Measurements from ENCODE around the gene PAXIP1. TPM values are rescaled to one million over a fixed set of nuclear protein-coding genes. Genes with fewer than 3 reads are reported as not detected.

The PAXIP1 gene
- total RNA-seq, 2 donors from 2014 or later, result 4.4 to 8.6 TPM

- Histone ChIP-seq H3K27me3 (no peaks in the 10 kb centered on the region), H3K4me1 (no peaks in the 10 kb centered on the region), H3K27ac (no peak overlapping the region), H3K36me3 (replicated peaks in 1 of 2; ENCODE audit: insufficient read depth in 1 of 2, low read depth in 2 of 2) (peaks cover 4 to 5% of the 10 kb centered on the region in 2 donors), H3K4me3 (no peak overlapping the region), H3K9me3 (no peaks in the 10 kb centered on the region)
- ATAC-seq, result no peak
- intact Hi-C loops (cut with DNase I), result no loop called here
- no peak for DNase-seq
- TF ChIP-seq CTCF (IDR thresholded peaks at IDR 0.05) (no peak), POLR2A (IDR thresholded peaks at IDR 0.05) (no peak)
- WGBS, 2 donors, result 62 to 64% methylated on average over 3 of the region's 3 CpGs
Measured at GRCh38 chr7:154990964-154991540, 11.9 kb downstream of the PAXIP1 start.

- intact Hi-C loops (cut with DNase I), result no loop called here
- DNase-seq, result no peak
Measured at GRCh38 chr7:154987571-154987970, 15.4 kb downstream of the PAXIP1 start.

GRCh38 chr7:154986200-154986945, 16.6 kb downstream of the PAXIP1 start:
- Histone ChIP-seq H3K4me1 (no peaks in the 10 kb centered on the region), H3K27ac (no peak overlapping the region), H3K27me3 (no peaks in the 10 kb centered on the region), H3K9me3 (no peaks in the 10 kb centered on the region), H3K36me3 (replicated peaks in 1 of 2; ENCODE audit: insufficient read depth in 1 of 2, low read depth in 2 of 2) (peaks cover 0 to 4% of the 10 kb centered on the region in 2 donors), H3K4me3 (no peak overlapping the region)
- DNase-seq (no peak), ATAC-seq (no peak)
- intact Hi-C loops (cut with DNase I), result no loop called here
- WGBS, 2 donors, result 91 to 96% methylated on average over 6 of the region's 6 CpGs
- TF ChIP-seq POLR2A (IDR thresholded peaks at IDR 0.05) (no peak), CTCF (IDR thresholded peaks at IDR 0.05) (no peak)

More at GRCh38 chr7:154987571-154987970, 15.4 kb downstream of the PAXIP1 start:
- no peak overlapping the region for H3K27ac ChIP-seq
- no peaks in the 10 kb centered on the region for H3K27me3 ChIP-seq
- H3K4me3 ChIP-seq, result no peak overlapping the region
- no peak for TF ChIP-seq POLR2A (IDR thresholded peaks at IDR 0.05)
- no peak for TF ChIP-seq CTCF (IDR thresholded peaks at IDR 0.05)
- no peak for ATAC-seq
- no peaks in the 10 kb centered on the region for H3K4me1 ChIP-seq
- no peaks in the 10 kb centered on the region for H3K9me3 ChIP-seq
- 56 to 64% methylated on average over 3 of the region's 3 CpGs for WGBS, 2 donors
- H3K36me3 ChIP-seq (replicated peaks in 1 of 2; ENCODE audit: insufficient read depth in 1 of 2, low read depth in 2 of 2), result peaks cover 0 to 4% of the 10 kb centered on the region in 2 donors

GRCh38 chr7:154985230-154985629, 17.7 kb downstream of the PAXIP1 start:
- Histone ChIP-seq H3K4me3 (no peak overlapping the region), H3K9me3 (no peaks in the 10 kb centered on the region), H3K4me1 (no peaks in the 10 kb centered on the region), H3K27ac (no peak overlapping the region), H3K36me3 (replicated peaks in 1 of 2; ENCODE audit: insufficient read depth in 1 of 2, low read depth in 2 of 2) (peaks cover 0 to 2% of the 10 kb centered on the region in 2 donors), H3K27me3 (no peaks in the 10 kb centered on the region)
- TF ChIP-seq POLR2A (IDR thresholded peaks at IDR 0.05) (no peak), CTCF (IDR thresholded peaks at IDR 0.05) (no peak)
- intact Hi-C loops (cut with DNase I), result no loop called here
- WGBS, 2 donors, result 83 to 84% methylated on average over 6 of the region's 6 CpGs
- no peak for DNase-seq
- no peak for ATAC-seq
